Measurements from ENCODE around the gene NTRK1.
A peak's percentile ranks its signal among the peaks of the same experiment; 100 is the strongest.

NTRK1 gene

GRCh38 chr1:156893048-156893953 lies 32.6 kb downstream of the NTRK1 start, which contains the start of gene PEAR1:
PEAR1 (plus strand) TSS chr1:156893718; CDS start chr1:156903927, 10,209 bp downstream.
- no peak for DNase-seq (ENCODE audit: low read depth)
- H3K4me3 ChIP-seq (ENCODE audit: low read depth, low read length): peak within 1 kb of the TSS; percentile 65

GRCh38 chr1:156894001-156894400 lies 33.3 kb downstream of the NTRK1 start:
- peak overlapping the region; percentile 65 for H3K4me3 ChIP-seq (ENCODE audit: low read depth, low read length)
- DNase-seq (ENCODE audit: low read depth): no peak

- DNase-seq (ENCODE audit: low read depth): no peak
- H3K4me3 ChIP-seq (ENCODE audit: low read depth, low read length): peak overlapping the region; percentile 65
Measured at GRCh38 chr1:156894711-156895454, 34.2 kb downstream of the NTRK1 start.

- DNase-seq (ENCODE audit: low read depth): no peak
- H3K4me3 ChIP-seq (ENCODE audit: low read depth, low read length): peak overlapping the region; percentile 65
Measured at GRCh38 chr1:156895455-156895812, 34.8 kb downstream of the NTRK1 start.

- DNase-seq (ENCODE audit: low read depth): no peak
- H3K4me3 ChIP-seq (ENCODE audit: low read depth, low read length): no peak overlapping the region
Measured at GRCh38 chr1:156895927-156896326, 35.3 kb downstream of the NTRK1 start.

- DNase-seq (ENCODE audit: low read depth): peak; percentile 66
- H3K4me3 ChIP-seq (ENCODE audit: low read depth, low read length): no peak overlapping the region
Measured at GRCh38 chr1:156896490-156897033, 35.9 kb downstream of the NTRK1 start.

- no peak for DNase-seq (ENCODE audit: low read depth)
Measured at GRCh38 chr1:156897078-156897825, 36.6 kb downstream of the NTRK1 start.

GRCh38 chr1:156898161-156898566 lies 37.5 kb downstream of the NTRK1 start:
- H3K4me3 ChIP-seq (ENCODE audit: low read depth, low read length): peak overlapping the region; percentile 0

More at GRCh38 chr1:156897078-156897825, 36.6 kb downstream of the NTRK1 start:
- no peak overlapping the region for H3K4me3 ChIP-seq (ENCODE audit: low read depth, low read length)

GRCh38 chr1:156898971-156899664 lies 38.5 kb downstream of the NTRK1 start:
- H3K4me3 ChIP-seq (ENCODE audit: low read depth, low read length): no peak overlapping the region
- no peak for DNase-seq (ENCODE audit: low read depth)

More at GRCh38 chr1:156898161-156898566, 37.5 kb downstream of the NTRK1 start:
- peak; percentile 60 for DNase-seq (ENCODE audit: low read depth)

GRCh38 chr1:156899956-156900718 lies 39.5 kb downstream of the NTRK1 start:
- H3K4me3 ChIP-seq (ENCODE audit: low read depth, low read length): no peak overlapping the region
- peak; percentile 75 for DNase-seq (ENCODE audit: low read depth)

GRCh38 chr1:156900896-156901589 lies 40.4 kb downstream of the NTRK1 start:
- no peak overlapping the region for H3K4me3 ChIP-seq (ENCODE audit: low read depth, low read length)
- no peak for DNase-seq (ENCODE audit: low read depth)

- H3K4me3 ChIP-seq (ENCODE audit: low read depth, low read length): no peak overlapping the region
- no peak for DNase-seq (ENCODE audit: low read depth)
Measured at GRCh38 chr1:156901590-156901900, 40.9 kb downstream of the NTRK1 start.

- DNase-seq (ENCODE audit: low read depth): no peak
- H3K4me3 ChIP-seq (ENCODE audit: low read depth, low read length): no peak overlapping the region
Measured at GRCh38 chr1:156901966-156902915, 41.6 kb downstream of the NTRK1 start.

- no peak for DNase-seq (ENCODE audit: low read depth)
- H3K4me3 ChIP-seq (ENCODE audit: low read depth, low read length): no peak overlapping the region
Measured at GRCh38 chr1:156903328-156904091, 42.8 kb downstream of the NTRK1 start.

- no peak overlapping the region for H3K4me3 ChIP-seq (ENCODE audit: low read depth, low read length)
- no peak for DNase-seq (ENCODE audit: low read depth)
Measured at GRCh38 chr1:156904187-156904959, 43.7 kb downstream of the NTRK1 start.

All from skeletal muscle cell (primary cell).